ENCODE data around the gene FAM210B.

- no peak for TF ChIP-seq CTCF (IDR thresholded peaks at IDR 0.05; ENCODE audit: low read depth, low read length, poor library complexity, severe bottlenecking)
- no peak for TF ChIP-seq EZH2phosphoT487 (IDR thresholded peaks at IDR 0.05; ENCODE audit: borderline replicate concordance, low read length)
Measured at GRCh38 chr20:56382696-56383095, 23.9 kb downstream of the FAM210B start.
